K562 (cell line): ENCODE data around the gene RELA. TPM values are rescaled to one million over a fixed set of nuclear protein-coding genes. Genes with fewer than 3 reads are reported as not detected.

Experiments used
- ADNP ChIP-seq: fragments of 200-800 bp; sonication (Bioruptor generic); IDR thresholded peaks from 2 replicates; pipeline ENCODE4 v1.6.1; 2016; ENCODE audit warnings: missing genetic modification characterization, missing compliant biosample characterization
- ARID3A ChIP-seq: IDR thresholded peaks from 2 replicates; pipeline ENCODE4 v1.6.1; 2012; ENCODE audit warnings: low read depth, low read length, improper control_type of control experiment, borderline replicate concordance
- DEAF1 ChIP-seq: fragments of 450-650 bp; formaldehyde crosslinking; IDR thresholded peaks from 2 replicates; pipeline ENCODE4 v1.4.0; 2020; ENCODE audit warnings: mild to moderate bottlenecking, moderate library complexity
- DNMT1 ChIP-seq: fragments of 450-650 bp; IDR thresholded peaks from 2 replicates; pipeline ENCODE4 v1.6.1; 2016; ENCODE audit warnings: antibody characterized with exemption, mild to moderate bottlenecking
- DPF2 ChIP-seq: fragments of 450-650 bp; IDR thresholded peaks from 2 replicates; pipeline ENCODE4 v1.6.1; 2016
- ELF4 ChIP-seq: fragments of 450-650 bp; formaldehyde crosslinking; IDR thresholded peaks from 2 replicates; pipeline ENCODE4 v1.4.0; 2022; ENCODE audit warnings: missing genetic modification characterization
- EZH2 ChIP-seq: IDR thresholded peaks from 2 replicates; pipeline ENCODE4 v1.6.1; 2012; ENCODE audit warnings: low read depth, mild to moderate bottlenecking, inconsistent platforms, low read length, borderline replicate concordance
- FOXJ2 ChIP-seq: fragments of 200-800 bp; sonication (Bioruptor generic); IDR thresholded peaks from 2 replicates; pipeline ENCODE4 v1.6.1; 2016; ENCODE audit warnings: missing genetic modification characterization, missing compliant biosample characterization
- KDM1A ChIP-seq, 2 experiments: fragments of 450-650 bp; IDR thresholded peaks; 2 replicates each; pipeline ENCODE4 v1.6.1; 2016; ENCODE audit warnings: mild to moderate bottlenecking in 2 of 2
- KDM4B ChIP-seq, 2 experiments: fragments of 450-650 bp in 1 of 2; sonication (generic) in 1 of 2; IDR thresholded peaks; 2 replicates each; pipeline ENCODE4 v1.6.1; 2016 to 2017; ENCODE audit warnings: borderline replicate concordance in 2 of 2, antibody characterized with exemption in 1 of 2, low read depth in 1 of 2, mild to moderate bottlenecking in 1 of 2
- MLX ChIP-seq, 2 experiments: fragments of 450-650 bp in 1 of 2; sonication (generic) in 1 of 2; formaldehyde crosslinking; conservative IDR thresholded peaks; 2 replicates each; pipeline versions ENCODE4 v1.4.0 to v1.8.1; 2020 to 2022; ENCODE audit warnings: mild to moderate bottlenecking in 1 of 2, missing genetic modification reagents in 1 of 2
- POLR2A ChIP-seq: fragments of 450-650 bp; conservative IDR thresholded peaks from 2 replicates; pipeline ENCODE4 v1.6.1; 2016
- RHOXF2B ChIP-seq: fragments of 250-450 bp; sonication (Bioruptor Pico); conservative IDR thresholded peaks from 2 replicates; pipeline ENCODE4 v1.5.1; 2021
- SMAD1 ChIP-seq: fragments of 150-350 bp; IDR thresholded peaks from 2 replicates; pipeline ENCODE4 v1.6.1; 2014; ENCODE audit warnings: low read length, low read depth; ENCODE audit not compliant: partially characterized antibody
- SMARCB1 ChIP-seq: IDR thresholded peaks from 2 replicates; pipeline ENCODE4 v1.6.1; 2011; ENCODE audit warnings: improper control_type of control experiment, low read depth; ENCODE audit not compliant: insufficient read length
- THAP12 ChIP-seq: fragments of 250-450 bp; sonication (Bioruptor Pico); IDR thresholded peaks from 2 replicates; pipeline ENCODE4 v1.9.0; 2021; ENCODE audit warnings: mild to moderate bottlenecking, inconsistent platforms
- TSC22D4 ChIP-seq: fragments of 450-650 bp; IDR thresholded peaks from 2 replicates; pipeline ENCODE4 v1.6.1; 2016; ENCODE audit warnings: missing genetic modification characterization, missing biosample characterization, control low read depth
- U2AF1 ChIP-seq: fragments of 200-400 bp; formaldehyde crosslinking; optimal IDR thresholded peaks from 2 replicates; pipeline ENCODE3; 2017; ENCODE audit warnings: mild to moderate bottlenecking, low read depth, low read length, moderate library complexity
- ZNF253 ChIP-seq: fragments of 250-450 bp; sonication (Bioruptor Pico); conservative IDR thresholded peaks from 2 replicates; pipeline ENCODE4 v1.6.1; 2021; ENCODE audit warnings: mild to moderate bottlenecking
- ZNF778 ChIP-seq: fragments of 450-650 bp; formaldehyde crosslinking; IDR thresholded peaks from 2 replicates; pipeline ENCODE4 v1.4.0; 2020; ENCODE audit warnings: mild to moderate bottlenecking, moderate library complexity
- polyA plus RNA-seq, 8 experiments: library from polyadenylated mRNA; depleted of rRNA in 4 of 8; stranded (reverse) in 5 of 8; unstranded in 3 of 8; fragments of >200 nt; fragmentation: Nextera tagmentation in 2 of 8; fragmentation: Illumina TruSeq in 1 of 8; extraction: Ambion mirVana in 2 of 8; extraction: Trizol in 1 of 8; gene quantifications; 2 replicates each; pipeline versions ENCODE4 v1.2.1 to v1.2.3, GENCODE V29; 2011 to 2014; ENCODE audit warnings: inconsistent platforms in 1 of 8, missing spikeins in 1 of 8
- total RNA-seq, 7 experiments: library from RNA; depleted of rRNA in 6 of 7; stranded (reverse); fragments of >200 nt in 6 of 7; fragmentation: Illumina TruSeq in 2 of 7; extraction: Trizol in 2 of 7; gene quantifications; 2 replicates each; pipeline versions ENCODE4 v1.2.1 to v1.2.3, GENCODE V29; 2011 to 2021; ENCODE audit warnings: low replicate concordance in 1 of 7

RELA gene
- total and polyA plus RNA-seq, 9 of the 15 experiments (the other 6 are each of a cell fraction or from before 2014, with no cell fraction given), result 6.0 to 67.4 (median 20.6) TPM

GRCh38 chr11:65651589-65652510 is 10.9 kb downstream of the RELA start (continued):
- TF ChIP-seq MLX (CRISPR knock-in tag; conservative IDR thresholded peaks at IDR 0.05) (no peak), ZNF778 (CRISPR knock-in tag) (no peak), ELF4 (CRISPR knock-in tag) (peak; percentile 12; the same call in 1 of the 2 replicates), EZH2 (no peak), SMARCB1 (no peak), TSC22D4 (no peak), ARID3A (no peak), DPF2 (peak; percentile 32; the same call in 1 of the 2 replicates), RHOXF2B (no peak), POLR2A (no peak), U2AF1 (no peak), DEAF1 (CRISPR knock-in tag) (no peak), KDM4B (IDR thresholded peaks at IDR 0.05; ENCODE audit: borderline replicate concordance in 2 of 2, low read depth in 1 of 2) (no peak), SMAD1 (no peak), THAP12 (CRISPR knock-in tag) (no peak), ZNF253 (CRISPR knock-in tag) (no peak), KDM1A (IDR thresholded peaks at IDR 0.05) (no peak), ADNP (tag) (no peak), FOXJ2 (tag) (no peak), DNMT1 (no peak)
